Skeletal muscle cell (primary cell): Measurements from ENCODE around the gene CD68.
A peak's percentile ranks its signal among the peaks of the same experiment; 100 is the strongest.

Experiments
- DNase-seq: peaks from one replicate; pipeline ENCODE4 v3.0.0-alpha.2; 2010; ENCODE audit warnings: low read depth
- H3K4me3 ChIP-seq: 2 replicates; pipeline ENCODE4 v1.5.1; 2011; ENCODE audit warnings: low read depth, mild to moderate bottlenecking, control low read depth, low read length, moderate library complexity

CD68 gene

DNA sequence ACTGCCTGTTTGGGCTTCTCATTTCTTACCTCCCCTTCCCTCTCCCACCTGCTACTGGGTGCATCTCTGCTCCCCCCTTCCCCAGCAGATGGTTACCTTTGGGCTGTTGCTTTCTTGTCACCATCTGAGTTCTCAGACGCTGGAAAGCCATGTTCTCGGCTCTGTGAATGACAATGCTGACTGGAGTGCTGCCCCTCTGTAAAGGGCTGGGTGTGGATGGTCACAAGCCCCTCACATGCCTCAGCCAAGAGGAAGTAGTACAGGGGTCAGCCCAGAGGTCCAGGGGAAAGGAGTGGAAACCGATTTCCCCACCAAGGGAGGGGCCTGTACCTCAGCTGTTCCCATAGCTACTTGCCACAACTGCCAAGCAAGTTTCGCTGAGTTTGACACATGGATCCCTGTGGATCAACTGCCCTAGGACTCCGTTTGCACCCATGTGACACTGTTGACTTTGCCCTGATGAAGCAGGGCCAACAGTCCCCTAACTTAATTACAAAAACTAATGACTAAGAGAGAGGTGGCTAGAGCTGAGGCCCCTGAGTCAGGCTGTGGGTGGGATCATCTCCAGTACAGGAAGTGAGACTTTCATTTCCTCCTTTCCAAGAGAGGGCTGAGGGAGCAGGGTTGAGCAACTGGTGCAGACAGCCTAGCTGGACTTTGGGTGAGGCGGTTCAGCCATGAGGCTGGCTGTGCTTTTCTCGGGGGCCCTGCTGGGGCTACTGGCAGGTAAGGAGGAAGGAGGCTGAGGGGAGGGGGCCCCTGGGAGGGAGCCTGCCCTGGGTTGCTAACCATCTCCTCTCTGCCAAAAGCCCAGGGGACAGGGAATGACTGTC is at the start of gene CD68:
CD68 (plus strand) TSS at position 638 of the 833 bp plus-strand sequence; CDS start at position 678, 40 bp downstream.
- H3K4me3 ChIP-seq = peak within 1 kb of the TSS; percentile 28
- DNase-seq = peak; percentile 72

GRCh38 chr17:7530023-7530900 is 49.2 kb upstream of the CD68 start:
- no peak overlapping the region for H3K4me3 ChIP-seq
- no peak for DNase-seq

DNA sequence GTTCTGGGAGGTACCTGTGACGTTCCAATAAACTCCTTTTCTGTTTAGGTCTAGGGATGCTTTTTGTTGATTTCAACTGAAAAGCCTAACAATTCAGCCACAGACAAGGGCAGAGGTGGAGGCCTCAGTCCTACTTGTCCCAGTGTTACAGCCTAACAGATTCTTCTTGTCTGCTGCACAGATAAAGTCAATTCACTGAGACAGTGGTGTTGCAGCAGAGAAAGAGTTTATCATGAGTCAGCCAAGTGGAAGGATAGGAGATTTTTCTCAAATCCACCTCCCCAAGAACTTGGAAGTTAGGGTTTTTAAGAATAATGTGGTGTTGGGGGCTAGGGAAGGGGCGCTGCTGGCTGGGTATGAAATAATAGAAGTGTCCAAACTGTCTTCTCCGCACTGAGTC is 41.4 kb upstream of the CD68 start:
- H3K4me3 ChIP-seq = no peak overlapping the region
- no peak for DNase-seq

- H3K4me3 ChIP-seq = no peak overlapping the region
- DNase-seq = no peak
Measured at GRCh38 chr17:7538891-7539545, 40.4 kb upstream of the CD68 start.

- H3K4me3 ChIP-seq = no peak overlapping the region
- no peak for DNase-seq
Measured at GRCh38 chr17:7541074-7541621, 38.3 kb upstream of the CD68 start.

DNA sequence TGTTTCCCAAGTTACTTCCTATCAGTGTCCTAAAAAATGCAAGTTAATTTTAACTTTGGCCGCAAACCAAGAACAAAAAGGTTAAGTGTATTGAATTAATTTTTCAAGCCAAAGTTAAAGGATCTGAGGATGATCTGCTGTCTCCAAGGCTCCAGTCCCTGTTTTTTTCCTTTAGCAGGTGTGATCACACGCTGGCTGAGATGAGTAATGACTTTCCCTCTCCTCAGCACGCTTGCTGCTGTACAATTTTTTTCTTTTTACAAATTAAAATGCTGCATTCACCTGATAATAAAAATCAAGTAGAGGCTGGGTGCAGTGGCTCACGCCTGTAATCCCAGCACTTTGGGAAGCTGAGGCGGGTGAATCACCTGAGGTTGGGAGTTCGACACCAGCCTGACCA is 34.5 kb upstream of the CD68 start:
- no peak for DNase-seq

GRCh38 chr17:7548585-7549400 is 30.6 kb upstream of the CD68 start, which contains the start of gene TNFSF12:
Gene TNFSF12, plus strand, starts transcription at chr17:7549058. Its CDS starts 96 bp downstream, at chr17:7549154.
- no peak for DNase-seq

More for the DNA sequence above, 34.5 kb upstream of the CD68 start:
- no peak overlapping the region for H3K4me3 ChIP-seq

GRCh38 chr17:7549401-7550055 is 29.9 kb upstream of the CD68 start:
- DNase-seq = no peak
- H3K4me3 ChIP-seq = peak overlapping the region; percentile 53

More at GRCh38 chr17:7548585-7549400, 30.6 kb upstream of the CD68 start, which contains the start of gene TNFSF12:
- peak within 1 kb of the TSS; percentile 53 for H3K4me3 ChIP-seq

DNA sequence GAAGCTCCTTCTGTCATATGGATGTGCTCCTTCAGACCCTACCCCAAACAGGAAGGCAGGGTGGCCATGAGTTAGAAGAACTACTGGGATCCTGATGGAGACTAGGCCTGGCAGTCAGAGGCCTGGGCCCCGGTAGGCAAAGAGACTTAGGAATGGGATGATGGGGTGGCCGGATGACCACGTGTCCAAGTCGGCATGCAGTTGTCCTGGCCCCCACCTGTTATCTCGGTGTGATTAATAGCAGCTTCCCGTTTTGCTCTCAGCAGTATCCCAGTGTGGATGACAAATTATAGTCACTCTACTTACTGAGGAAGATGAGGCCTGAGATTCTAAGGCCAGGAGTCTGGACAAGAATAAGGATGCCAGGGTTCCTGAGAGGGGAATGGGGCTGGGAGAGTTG is 29.1 kb upstream of the CD68 start:
- H3K4me3 ChIP-seq = no peak overlapping the region
- DNase-seq = no peak

DNA sequence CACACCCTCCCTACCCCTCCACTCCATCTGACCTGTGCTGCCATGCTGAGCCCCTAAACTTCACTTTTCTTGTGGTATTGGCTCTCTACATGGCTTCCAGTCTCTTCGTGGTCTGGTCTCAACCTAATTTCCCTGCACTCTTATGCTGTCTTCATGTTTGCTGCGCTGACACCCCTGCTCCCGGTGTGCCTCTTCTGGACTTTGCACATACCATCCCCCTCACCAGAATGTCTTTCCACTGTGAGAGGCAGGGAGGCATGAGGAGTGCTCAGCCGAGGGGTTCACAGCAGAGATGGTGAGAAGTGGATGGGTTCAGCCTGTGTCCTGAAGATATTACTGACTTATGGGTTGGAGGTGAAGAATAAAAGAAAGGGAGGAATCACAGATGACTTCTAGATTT is 28.0 kb upstream of the CD68 start:
- DNase-seq = no peak
- H3K4me3 ChIP-seq = no peak overlapping the region

- H3K4me3 ChIP-seq = no peak overlapping the region
- no peak for DNase-seq
Measured at GRCh38 chr17:7552621-7553051, 26.8 kb upstream of the CD68 start.

DNA sequence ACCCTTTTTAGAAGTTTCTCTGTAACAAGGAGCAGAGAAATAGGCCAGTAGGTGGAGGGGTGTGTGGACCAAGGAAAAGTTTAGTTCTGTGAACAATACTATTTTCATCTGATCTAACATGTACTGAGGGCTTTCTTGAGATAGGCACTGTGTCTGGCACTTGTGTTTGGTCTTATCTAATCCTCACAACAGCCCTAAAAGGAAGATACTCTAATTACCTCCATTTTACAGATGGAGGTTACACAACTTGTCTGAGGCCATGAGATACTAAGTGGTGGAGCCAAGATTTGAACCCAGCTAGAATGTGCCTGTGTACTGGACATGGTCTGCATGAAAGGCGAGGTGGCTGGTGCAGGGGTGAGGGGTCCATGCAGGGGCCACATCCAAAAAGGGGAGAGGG is 26.1 kb upstream of the CD68 start:
- no peak for DNase-seq
- H3K4me3 ChIP-seq = no peak overlapping the region

DNA sequence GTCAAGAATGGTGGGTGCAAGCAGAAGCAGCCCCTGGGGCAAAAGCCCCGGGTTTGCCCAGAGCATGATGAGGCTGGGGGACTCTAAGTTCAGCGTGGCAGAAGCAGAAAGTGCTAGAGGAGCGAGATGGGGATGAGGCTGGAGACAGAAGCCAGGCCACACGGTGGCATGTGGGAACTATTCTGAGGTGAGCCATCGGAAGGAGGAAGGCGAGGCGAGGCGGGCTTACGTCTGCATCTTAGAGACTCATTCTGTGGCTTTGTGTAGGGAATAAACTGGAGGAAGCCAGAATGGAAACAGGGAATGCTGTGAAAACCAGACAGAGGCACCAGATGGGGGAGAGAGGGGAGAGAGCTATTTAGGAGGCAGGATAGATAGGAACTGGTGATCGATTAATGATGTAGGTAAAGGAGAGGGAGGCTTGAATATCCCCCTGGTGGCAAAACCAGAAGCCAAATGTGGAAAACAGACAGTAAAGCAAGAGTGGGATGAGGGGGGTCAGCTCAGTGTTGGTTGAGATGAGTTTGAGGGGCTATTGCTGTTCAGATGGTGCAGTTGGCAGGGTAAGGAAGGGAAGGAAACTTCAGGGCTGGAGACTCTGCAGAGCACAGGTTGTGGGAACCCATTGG is 24.0 kb upstream of the CD68 start:
- H3K4me3 ChIP-seq = no peak overlapping the region
- no peak for DNase-seq

GRCh38 chr17:7556627-7557026 is 22.8 kb upstream of the CD68 start:
- no peak for DNase-seq
- no peak overlapping the region for H3K4me3 ChIP-seq

DNA sequence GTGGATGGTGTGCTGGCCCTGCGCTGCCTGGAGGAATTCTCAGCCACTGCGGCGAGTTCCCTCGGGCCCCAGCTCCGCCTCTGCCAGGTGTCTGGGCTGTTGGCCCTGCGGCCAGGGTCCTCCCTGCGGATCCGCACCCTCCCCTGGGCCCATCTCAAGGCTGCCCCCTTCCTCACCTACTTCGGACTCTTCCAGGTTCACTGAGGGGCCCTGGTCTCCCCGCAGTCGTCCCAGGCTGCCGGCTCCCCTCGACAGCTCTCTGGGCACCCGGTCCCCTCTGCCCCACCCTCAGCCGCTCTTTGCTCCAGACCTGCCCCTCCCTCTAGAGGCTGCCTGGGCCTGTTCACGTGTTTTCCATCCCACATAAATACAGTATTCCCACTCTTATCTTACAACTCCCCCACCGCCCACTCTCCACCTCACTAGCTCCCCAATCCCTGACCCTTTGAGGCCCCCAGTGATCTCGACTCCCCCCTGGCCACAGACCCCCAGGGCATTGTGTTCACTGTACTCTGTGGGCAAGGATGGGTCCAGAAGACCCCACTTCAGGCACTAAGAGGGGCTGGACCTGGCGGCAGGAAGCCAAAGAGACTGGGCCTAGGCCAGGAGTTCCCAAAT is 22.2 kb upstream of the CD68 start:
- DNase-seq = no peak
- H3K4me3 ChIP-seq = no peak overlapping the region

DNA sequence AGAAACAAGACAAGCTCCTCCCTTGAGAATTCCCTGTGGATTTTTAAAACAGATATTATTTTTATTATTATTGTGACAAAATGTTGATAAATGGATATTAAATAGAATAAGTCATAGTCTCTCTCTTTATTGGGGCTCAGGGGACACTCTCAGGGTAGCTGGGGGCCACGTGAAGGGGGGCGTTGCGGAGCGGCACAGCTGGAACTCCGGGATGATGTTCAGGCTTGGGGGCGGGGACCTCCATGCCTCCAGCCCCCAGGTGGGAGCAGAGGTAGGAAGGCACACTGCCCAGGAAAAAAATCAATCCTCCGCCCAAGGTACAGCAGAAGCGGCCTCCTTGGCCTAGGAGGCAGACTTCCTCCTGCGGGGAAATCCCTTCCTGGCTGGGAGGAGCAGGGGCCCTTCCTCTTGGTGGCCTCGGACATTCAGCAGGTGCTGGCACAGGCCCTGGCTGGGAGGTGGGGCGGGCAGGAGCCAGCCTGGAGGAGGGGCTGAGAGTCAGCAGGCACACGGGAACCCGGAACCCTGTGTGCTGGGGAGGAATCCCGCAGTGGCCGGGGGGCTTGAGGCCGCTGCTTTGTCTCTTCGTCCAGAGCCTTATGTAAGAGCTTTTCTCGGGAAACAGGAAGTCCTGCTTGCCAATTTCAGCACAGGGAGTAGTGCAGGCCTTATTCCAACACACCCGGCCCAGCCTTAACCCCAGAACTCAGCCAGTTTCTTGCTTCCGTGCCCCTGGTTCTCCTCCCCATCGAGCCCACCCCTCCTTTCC is 21.5 kb upstream of the CD68 start:
- DNase-seq = no peak
- H3K4me3 ChIP-seq = no peak overlapping the region
